Spleen (tissue), 7 donors: ENCODE results near the gene MCF2L.

ENCODE experiments used
- POLR2AphosphoS5 ChIP-seq, 3 donors: sonication (generic); formaldehyde crosslinking; IDR thresholded peaks; one replicate each; pipeline ENCODE4 v1.5.1; 2017; ENCODE audit warnings: antibody characterized with exemption in 3 of 3
- TF ChIP-seq, protein P1 (sequence below), 11 experiments: fragments of 200-600 bp in 7 of 11; fragments of 450-650 bp in 4 of 11; sonication (generic) in 4 of 11; IDR thresholded peaks in 8 of 11; conservative IDR thresholded peaks in 3 of 11; 1 replicate in 7 of 11; 2 replicates in 4 of 11; pipeline versions ENCODE4 v1.4.0 to v1.8.0; 2016 to 2021; ENCODE audit warnings: antibody characterized with exemption in 11 of 11, inconsistent platforms in 4 of 11, mild to moderate bottlenecking in 1 of 11
- donor health status: DM: no; HTN: no; CAD: no; lungs with moderate emphysema.
- donor health status: DM: no; HTN: no; CAD: no.
- donor health status: DM: no; HTN: no; CAD: no.

GRCh38 chr13:112994084-112994780 lies 25.2 kb downstream of the MCF2L start:
- TF ChIP-seq, protein P1, sequence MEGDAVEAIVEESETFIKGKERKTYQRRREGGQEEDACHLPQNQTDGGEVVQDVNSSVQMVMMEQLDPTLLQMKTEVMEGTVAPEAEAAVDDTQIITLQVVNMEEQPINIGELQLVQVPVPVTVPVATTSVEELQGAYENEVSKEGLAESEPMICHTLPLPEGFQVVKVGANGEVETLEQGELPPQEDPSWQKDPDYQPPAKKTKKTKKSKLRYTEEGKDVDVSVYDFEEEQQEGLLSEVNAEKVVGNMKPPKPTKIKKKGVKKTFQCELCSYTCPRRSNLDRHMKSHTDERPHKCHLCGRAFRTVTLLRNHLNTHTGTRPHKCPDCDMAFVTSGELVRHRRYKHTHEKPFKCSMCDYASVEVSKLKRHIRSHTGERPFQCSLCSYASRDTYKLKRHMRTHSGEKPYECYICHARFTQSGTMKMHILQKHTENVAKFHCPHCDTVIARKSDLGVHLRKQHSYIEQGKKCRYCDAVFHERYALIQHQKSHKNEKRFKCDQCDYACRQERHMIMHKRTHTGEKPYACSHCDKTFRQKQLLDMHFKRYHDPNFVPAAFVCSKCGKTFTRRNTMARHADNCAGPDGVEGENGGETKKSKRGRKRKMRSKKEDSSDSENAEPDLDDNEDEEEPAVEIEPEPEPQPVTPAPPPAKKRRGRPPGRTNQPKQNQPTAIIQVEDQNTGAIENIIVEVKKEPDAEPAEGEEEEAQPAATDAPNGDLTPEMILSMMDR (IDR thresholded peaks at IDR 0.05 in 8 of 11, conservative IDR thresholded peaks at IDR 0.05 in 3 of 11): no peak
- no peak for TF ChIP-seq POLR2AphosphoS5 (IDR thresholded peaks at IDR 0.05)
